Neural progenitor cell (in vitro differentiated cells): ENCODE data around the gene RASSF5.

ENCODE experiments used
- EZH2 ChIP-seq: fragments of 200-600 bp; sonication (generic); IDR thresholded peaks from 2 replicates; pipeline ENCODE4 v1.6.1; 2017; ENCODE audit warnings: antibody characterized with exemption, mild to moderate bottlenecking, moderate library complexity
- TF ChIP-seq, protein P1 (sequence below): fragments of 200-600 bp; sonication (generic); IDR thresholded peaks from 2 replicates; pipeline ENCODE4 v1.5.1; 2017; ENCODE audit warnings: antibody characterized with exemption, mild to moderate bottlenecking

DNA sequence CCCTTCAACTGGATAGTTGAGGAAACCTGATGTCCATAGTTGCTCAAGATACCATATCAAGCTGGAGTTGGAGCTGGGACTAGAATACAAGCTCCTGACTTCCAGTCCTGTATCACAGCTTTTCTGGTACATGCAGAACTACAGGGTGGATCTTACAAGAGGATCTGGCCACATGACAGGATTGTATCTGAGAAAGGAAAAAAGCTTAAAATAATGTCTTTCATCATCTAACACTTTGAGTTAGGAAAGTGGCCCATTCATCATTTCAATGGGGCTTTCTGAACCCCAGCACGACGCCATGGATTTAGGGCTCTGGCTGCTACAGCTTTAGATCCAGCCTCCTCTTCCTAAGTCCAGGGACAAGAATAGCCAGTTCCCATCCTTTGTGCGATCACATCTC lies 46.9 kb downstream of the RASSF5 start:
- TF ChIP-seq, protein P1, sequence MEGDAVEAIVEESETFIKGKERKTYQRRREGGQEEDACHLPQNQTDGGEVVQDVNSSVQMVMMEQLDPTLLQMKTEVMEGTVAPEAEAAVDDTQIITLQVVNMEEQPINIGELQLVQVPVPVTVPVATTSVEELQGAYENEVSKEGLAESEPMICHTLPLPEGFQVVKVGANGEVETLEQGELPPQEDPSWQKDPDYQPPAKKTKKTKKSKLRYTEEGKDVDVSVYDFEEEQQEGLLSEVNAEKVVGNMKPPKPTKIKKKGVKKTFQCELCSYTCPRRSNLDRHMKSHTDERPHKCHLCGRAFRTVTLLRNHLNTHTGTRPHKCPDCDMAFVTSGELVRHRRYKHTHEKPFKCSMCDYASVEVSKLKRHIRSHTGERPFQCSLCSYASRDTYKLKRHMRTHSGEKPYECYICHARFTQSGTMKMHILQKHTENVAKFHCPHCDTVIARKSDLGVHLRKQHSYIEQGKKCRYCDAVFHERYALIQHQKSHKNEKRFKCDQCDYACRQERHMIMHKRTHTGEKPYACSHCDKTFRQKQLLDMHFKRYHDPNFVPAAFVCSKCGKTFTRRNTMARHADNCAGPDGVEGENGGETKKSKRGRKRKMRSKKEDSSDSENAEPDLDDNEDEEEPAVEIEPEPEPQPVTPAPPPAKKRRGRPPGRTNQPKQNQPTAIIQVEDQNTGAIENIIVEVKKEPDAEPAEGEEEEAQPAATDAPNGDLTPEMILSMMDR = no peak
- no peak for TF ChIP-seq EZH2
